Measurements from ENCODE around the gene SORBS2. TPM values are rescaled to one million over a fixed set of nuclear protein-coding genes. Genes with fewer than 3 reads are reported as not detected.
A peak's percentile ranks its signal among the peaks of the same experiment; 100 is the strongest.

Gene SORBS2
- total RNA-seq, 1 donor from 2014 or later = not detected

DNA sequence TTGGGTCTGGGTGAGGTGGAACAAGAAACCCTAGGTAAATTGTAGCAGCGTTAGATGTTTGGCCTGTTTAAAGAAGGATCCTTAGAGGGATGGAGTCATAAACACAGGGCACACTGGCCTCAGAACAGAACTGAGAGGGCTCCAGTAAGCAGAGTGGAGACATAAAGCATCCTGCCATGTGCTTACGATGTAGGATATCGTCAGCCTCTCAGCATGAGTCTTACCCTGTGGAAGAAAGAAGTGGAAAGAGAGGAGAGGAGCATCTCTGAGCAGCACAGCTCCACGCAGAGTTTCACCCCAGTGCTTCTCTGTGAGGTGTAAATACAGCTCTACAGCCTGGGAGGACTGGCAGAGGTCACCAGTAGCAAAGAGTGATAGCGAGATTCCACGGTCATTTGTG, 27.8 kb upstream of the SORBS2 start:
- Mint-ChIP-seq H3K9me3 (no peaks in the 10 kb centered on the region), H3K27ac (no peak overlapping the region), H3K36me3 (ENCODE audit: low read depth) (no peaks in the 10 kb centered on the region), H3K4me1 (no peaks in the 10 kb centered on the region), H3K4me3 (no peak overlapping the region), H3K27me3 (no peaks in the 10 kb centered on the region)
- intact Hi-C loops (cut with micrococcal nuclease) = no loop called here
- DNase-seq = no peak

DNA sequence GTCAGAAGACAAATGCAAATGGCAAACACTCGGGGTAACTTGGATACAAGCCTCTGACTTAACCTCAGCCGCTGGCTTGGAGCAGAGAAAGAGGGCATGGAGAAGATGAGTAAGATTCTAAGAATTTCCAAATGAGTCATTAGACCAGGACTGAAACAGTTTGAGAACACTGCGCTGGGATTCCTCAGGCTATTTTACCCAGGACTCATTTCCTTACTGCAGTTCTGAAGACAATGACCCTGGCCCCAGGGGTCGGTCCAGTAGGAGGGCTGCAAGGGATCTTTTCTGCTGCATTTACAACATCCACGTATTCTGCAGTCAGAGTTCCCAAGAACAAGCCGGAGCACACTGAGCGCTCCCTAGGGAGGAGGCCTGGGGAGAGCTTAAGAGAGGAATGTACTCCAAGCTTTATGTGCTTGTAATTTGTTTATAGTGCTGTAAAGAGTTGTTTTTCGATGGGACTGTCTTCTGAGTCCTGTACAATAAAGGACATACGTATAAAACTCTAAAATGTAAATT, 27.3 kb upstream of the SORBS2 start:
- Mint-ChIP-seq H3K27me3 (no peaks in the 10 kb centered on the region), H3K36me3 (ENCODE audit: low read depth) (no peaks in the 10 kb centered on the region), H3K4me3 (no peak overlapping the region), H3K4me1 (no peaks in the 10 kb centered on the region), H3K27ac (no peak overlapping the region), H3K9me3 (no peaks in the 10 kb centered on the region)
- no peak for DNase-seq
- intact Hi-C loops (cut with micrococcal nuclease) = no loop called here

DNA sequence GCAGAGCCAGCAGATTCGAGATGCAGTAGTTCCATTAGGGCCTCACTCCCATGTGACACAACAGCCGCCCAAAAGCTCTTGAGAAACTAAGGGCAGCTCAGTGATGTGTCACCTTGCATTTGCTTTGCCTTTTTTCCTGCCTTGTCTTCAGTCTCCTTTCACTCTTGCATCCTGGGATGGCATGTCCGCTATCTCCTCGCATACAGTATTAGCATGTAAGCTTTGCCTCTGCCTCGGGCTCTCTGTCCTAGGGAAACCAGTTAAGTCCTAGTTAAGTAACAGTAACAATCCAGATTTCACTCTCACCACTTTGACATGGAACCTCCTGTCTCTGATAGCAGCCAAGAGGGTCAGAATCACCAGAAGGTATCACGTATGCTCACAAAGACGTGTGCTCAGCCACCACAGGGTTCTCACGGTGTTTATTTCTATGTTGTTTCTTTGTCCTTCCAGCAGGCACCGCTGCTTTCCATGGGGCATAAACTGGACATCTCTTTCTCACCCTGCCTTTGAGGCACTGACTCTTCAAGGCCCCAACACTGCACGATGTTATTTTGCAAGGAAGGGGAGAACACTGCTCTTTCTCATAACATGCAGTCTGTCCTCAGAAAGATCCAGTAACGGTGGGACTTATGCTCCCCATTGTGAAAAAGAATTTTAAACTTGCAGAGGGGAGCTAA, 26.7 kb upstream of the SORBS2 start:
- intact Hi-C loops (cut with micrococcal nuclease) = no loop called here
- DNase-seq = no peak
- Mint-ChIP-seq H3K4me3 (no peak overlapping the region), H3K36me3 (ENCODE audit: low read depth) (no peaks in the 10 kb centered on the region), H3K9me3 (no peaks in the 10 kb centered on the region), H3K27me3 (no peaks in the 10 kb centered on the region), H3K4me1 (no peaks in the 10 kb centered on the region), H3K27ac (no peak overlapping the region)

DNA sequence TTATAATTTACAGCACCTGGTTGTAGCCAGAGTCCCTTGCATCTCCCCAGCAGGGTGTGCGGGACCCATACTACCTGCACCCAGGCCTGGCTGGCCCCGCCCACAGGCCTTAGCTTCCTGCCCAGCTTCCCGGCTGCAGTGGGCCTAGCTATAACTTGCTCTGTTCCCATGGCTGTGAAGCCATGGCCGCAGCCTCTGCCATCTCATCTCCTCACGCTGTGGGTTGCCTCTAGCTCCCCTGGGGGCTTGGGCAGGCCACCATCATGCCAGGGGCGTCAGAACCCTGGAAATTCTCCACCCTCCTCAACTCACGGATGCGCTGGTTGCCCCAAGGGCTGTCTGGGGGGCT, 26.1 kb upstream of the SORBS2 start:
- Mint-ChIP-seq H3K27ac (no peak overlapping the region), H3K9me3 (no peaks in the 10 kb centered on the region), H3K27me3 (no peaks in the 10 kb centered on the region), H3K4me1 (no peaks in the 10 kb centered on the region), H3K4me3 (no peak overlapping the region), H3K36me3 (ENCODE audit: low read depth) (no peaks in the 10 kb centered on the region)
- DNase-seq = no peak
- intact Hi-C loops (cut with micrococcal nuclease) = no loop called here

DNA sequence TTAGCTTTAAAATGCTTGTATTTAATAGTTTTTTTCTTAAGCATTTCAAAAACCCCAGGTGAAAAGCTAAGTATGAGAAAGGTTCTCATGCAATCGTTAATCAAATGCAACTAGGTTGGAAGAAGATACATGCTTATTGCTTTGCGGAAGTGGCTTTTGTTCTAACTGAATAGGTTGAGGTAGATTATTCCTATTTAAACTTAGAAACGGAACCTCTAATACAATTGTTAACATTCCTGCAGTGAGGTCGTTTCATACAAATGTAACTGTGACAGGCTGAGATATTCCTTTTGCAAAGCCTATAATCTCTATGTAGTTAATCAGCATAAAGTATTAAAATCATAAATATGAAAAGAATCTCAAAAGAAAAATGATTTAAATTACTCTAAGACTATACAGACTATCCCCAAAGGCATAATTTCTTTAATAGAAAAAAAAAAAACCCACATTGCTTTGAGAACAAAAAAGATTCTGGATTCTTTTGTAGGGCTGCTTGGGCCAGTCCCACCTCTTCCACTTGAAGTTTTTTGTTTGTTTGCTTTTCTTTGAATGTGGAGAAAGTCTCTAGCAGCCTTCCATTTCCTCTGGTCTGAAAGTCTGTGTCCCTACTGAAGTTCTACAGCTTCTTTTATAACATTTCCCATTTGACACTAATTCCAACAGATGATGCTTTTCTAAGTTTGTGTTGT, 25.6 kb upstream of the SORBS2 start:
- intact Hi-C loops (cut with micrococcal nuclease) = no loop called here
- H3K4me3 Mint-ChIP-seq = no peak overlapping the region
- no peaks in the 10 kb centered on the region for H3K27me3 Mint-ChIP-seq
- no peaks in the 10 kb centered on the region for H3K9me3 Mint-ChIP-seq
- no peak for DNase-seq
- H3K36me3 Mint-ChIP-seq (ENCODE audit: low read depth) = no peaks in the 10 kb centered on the region
- no peak overlapping the region for H3K27ac Mint-ChIP-seq
- no peaks in the 10 kb centered on the region for H3K4me1 Mint-ChIP-seq

DNA sequence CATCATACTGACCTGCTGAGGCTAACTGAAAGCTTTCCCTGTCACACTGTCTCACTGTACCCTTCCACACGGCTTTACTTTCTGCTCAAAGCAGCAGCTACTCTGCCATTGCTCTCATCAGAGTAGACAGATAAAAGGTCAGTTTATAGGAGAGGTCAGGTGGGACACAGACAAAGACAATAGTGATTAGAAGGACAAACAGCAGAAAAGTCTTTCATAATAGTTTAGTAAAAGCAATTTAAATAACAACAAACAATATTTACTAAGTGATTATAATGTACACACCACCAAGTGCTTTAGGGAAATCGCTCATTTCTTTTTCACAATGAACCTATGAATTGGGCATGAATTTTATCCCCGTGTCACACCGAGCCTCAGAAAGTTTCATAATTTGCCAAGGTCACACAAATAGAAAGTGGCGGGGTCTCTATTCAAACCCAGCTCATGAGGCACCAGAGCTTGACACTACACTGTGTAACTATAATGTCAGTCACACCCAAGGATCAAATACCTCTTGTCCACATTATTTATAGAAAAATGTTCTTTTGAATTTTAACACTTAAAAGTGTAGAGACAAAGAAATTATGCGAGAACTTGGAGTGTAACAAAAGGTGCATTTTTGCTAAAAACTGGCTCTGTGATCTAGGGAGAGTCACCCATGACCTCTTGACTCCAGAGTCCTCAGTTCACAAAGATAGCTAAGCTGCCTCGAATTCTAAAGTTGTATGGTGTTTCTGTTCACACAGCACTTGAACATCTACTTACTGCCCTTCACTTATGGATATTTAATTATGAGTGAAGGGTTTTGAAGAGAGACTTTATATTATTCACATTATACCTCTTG, 24.5 kb upstream of the SORBS2 start:
- Mint-ChIP-seq H3K27me3 (no peaks in the 10 kb centered on the region), H3K4me3 (no peak overlapping the region), H3K27ac (no peak overlapping the region), H3K9me3 (no peaks in the 10 kb centered on the region), H3K36me3 (ENCODE audit: low read depth) (no peaks in the 10 kb centered on the region), H3K4me1 (no peaks in the 10 kb centered on the region)
- DNase-seq = no peak
- intact Hi-C loops (cut with micrococcal nuclease) = no loop called here

DNA sequence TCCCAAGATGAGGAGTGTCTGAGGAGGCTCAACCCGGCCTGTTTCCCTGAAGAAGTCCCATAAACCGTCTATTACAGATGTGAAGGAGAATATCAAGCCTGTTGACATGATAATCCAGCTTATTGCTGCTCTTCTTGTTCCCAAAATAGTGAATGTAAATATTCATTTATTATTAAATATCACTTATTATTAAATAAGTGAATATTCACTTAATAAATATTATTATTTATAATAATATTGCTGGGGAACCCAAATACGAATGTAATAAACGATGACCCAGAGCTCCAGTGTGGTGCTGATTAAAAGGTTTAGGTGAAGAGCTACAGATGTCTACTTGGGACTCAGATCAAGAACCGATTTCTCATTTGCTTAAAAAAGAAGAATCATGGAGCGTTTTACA, 23.8 kb upstream of the SORBS2 start:
- H3K27ac Mint-ChIP-seq = no peak overlapping the region
- intact Hi-C loops (cut with micrococcal nuclease) = no loop called here
- no peak for DNase-seq
- no peaks in the 10 kb centered on the region for H3K9me3 Mint-ChIP-seq
- H3K36me3 Mint-ChIP-seq (ENCODE audit: low read depth) = no peaks in the 10 kb centered on the region
- H3K4me1 Mint-ChIP-seq = no peaks in the 10 kb centered on the region
- H3K4me3 Mint-ChIP-seq = no peak overlapping the region
- no peaks in the 10 kb centered on the region for H3K27me3 Mint-ChIP-seq

DNA sequence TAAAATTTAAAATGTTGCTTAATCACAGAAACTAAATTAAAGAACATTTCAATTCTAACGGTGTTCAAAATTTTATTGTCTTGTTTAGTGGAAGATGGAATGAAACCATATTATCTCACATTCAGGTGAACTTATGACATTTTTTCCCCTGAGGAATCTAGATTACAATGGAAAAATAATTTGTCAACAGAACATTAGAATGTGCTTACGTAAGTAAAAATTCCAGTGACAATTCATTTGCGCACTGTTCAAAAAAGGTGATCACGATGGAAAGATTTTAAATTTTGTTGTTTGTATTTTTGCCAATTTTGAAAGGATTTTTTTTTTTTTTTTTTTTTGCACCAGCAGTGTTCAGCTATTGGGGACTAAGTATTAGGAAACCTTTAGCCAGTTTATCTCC, 23.3 kb upstream of the SORBS2 start:
- Mint-ChIP-seq H3K27ac (no peak overlapping the region), H3K4me1 (no peaks in the 10 kb centered on the region), H3K9me3 (no peaks in the 10 kb centered on the region), H3K27me3 (no peaks in the 10 kb centered on the region), H3K4me3 (no peak overlapping the region), H3K36me3 (ENCODE audit: low read depth) (no peaks in the 10 kb centered on the region)
- intact Hi-C loops (cut with micrococcal nuclease) = no loop called here
- no peak for DNase-seq

DNA sequence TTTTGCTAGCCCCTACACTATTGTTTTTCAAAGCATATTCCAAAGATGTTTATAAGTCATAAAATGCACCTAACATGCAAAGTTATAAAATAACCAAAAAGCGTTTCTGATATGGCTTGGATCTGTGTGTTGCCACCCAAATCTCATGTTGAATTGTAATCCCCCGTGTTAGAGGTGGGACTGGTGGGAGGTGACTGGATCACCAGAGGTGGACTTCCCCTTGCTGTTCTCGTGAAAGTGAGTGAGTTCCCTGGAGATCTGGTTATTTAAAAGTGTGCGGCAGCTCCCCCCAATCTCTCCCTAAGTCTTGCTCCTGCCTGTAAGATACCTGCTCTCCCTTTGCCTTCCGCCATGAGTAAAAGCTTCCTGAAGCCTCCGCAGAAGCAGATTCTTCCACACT, 22.8 kb upstream of the SORBS2 start:
- H3K4me3 Mint-ChIP-seq = no peak overlapping the region
- H3K9me3 Mint-ChIP-seq = no peaks in the 10 kb centered on the region
- no peaks in the 10 kb centered on the region for H3K27me3 Mint-ChIP-seq
- H3K27ac Mint-ChIP-seq = no peak overlapping the region
- intact Hi-C loops (cut with micrococcal nuclease) = no loop called here
- DNase-seq = no peak
- H3K4me1 Mint-ChIP-seq = no peaks in the 10 kb centered on the region
- H3K36me3 Mint-ChIP-seq (ENCODE audit: low read depth) = no peaks in the 10 kb centered on the region

DNA sequence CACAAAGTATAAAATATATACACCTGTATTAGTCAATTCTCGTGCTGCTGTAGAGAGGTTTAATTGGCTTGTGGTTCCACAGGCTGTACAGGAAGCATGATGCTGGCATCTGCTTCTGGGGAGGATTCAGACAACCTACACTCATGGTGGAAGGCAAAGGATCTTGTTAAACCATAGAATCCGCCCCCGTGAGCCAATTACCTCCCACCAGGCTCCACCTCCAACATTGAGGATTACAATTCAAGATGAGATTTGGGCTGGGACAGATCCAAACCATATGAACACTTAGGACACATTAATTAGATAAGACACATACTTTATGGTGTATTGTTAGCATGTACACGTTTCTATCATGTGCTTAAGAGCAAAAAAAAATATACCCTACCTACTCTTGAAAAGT, 22.1 kb upstream of the SORBS2 start:
- intact Hi-C loops (cut with micrococcal nuclease) = no loop called here
- Mint-ChIP-seq H3K27ac (no peak overlapping the region), H3K4me1 (no peaks in the 10 kb centered on the region), H3K36me3 (ENCODE audit: low read depth) (no peaks in the 10 kb centered on the region), H3K4me3 (no peak overlapping the region), H3K9me3 (no peaks in the 10 kb centered on the region), H3K27me3 (no peaks in the 10 kb centered on the region)
- no peak for DNase-seq

DNA sequence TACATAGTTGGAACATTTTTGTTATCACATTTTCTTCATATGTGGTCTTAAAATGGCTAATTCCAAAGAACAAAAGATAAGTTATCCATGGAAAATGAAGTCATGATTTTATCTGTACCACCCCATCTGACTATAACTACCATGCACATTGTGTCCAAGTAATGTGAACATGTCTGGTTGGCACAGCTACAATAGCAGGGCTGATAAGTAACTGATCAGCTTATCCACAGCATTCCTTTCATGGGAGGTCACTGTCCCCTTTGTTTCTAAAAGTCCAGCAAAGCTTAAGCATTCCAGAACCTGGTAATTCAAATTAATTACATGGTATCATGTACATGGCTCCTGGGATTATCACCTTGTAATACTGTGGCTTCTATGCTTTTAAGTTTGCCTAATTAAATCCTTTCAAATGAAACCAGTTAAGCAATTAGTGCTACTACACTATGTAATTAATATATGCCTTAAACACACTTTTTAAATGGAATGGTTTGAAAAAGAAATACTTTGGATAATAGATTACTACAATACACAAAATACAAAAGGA, 21.1 kb upstream of the SORBS2 start:
- no peaks in the 10 kb centered on the region for H3K4me1 Mint-ChIP-seq
- no peak overlapping the region for H3K27ac Mint-ChIP-seq
- intact Hi-C loops (cut with micrococcal nuclease) = no loop called here
- H3K4me3 Mint-ChIP-seq = no peak overlapping the region
- DNase-seq = no peak
- H3K27me3 Mint-ChIP-seq = no peaks in the 10 kb centered on the region
- H3K9me3 Mint-ChIP-seq = no peaks in the 10 kb centered on the region
- no peaks in the 10 kb centered on the region for H3K36me3 Mint-ChIP-seq (ENCODE audit: low read depth)

DNA sequence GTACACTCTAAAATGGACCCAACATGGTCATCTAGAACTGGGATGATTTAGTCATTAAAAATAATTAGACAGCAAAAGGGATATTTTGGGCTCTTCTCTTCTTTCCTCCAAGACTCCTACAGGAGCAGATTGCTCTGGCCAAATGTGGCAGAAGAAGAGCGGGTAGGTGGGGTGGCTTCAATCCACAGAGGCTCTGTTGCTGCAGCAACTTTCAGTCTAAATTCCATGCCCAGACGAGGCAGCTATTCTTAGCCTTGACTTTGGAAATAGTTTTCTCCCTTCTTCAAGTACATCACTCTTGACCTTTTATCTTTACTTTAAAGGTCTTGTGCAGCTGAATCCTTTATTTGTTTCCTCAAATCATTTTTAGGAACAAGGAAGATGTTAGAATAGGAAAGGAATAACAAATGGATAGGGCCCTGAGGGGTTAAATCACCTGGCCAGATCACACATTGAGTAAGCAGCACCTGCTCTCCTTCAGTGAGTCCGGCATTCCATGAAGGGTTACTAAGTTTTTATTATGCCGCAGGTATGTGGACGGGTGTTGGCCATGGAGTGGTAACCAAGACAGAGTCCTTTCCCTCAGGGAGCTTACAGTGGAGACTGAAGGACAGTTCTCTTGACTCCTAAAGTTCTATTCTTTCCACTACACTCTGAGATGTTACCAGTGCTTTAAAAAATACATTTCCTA, 19.3 kb upstream of the SORBS2 start:
- H3K27ac Mint-ChIP-seq = no peak overlapping the region
- intact Hi-C loops (cut with micrococcal nuclease) = no loop called here
- H3K9me3 Mint-ChIP-seq = no peaks in the 10 kb centered on the region

DNA sequence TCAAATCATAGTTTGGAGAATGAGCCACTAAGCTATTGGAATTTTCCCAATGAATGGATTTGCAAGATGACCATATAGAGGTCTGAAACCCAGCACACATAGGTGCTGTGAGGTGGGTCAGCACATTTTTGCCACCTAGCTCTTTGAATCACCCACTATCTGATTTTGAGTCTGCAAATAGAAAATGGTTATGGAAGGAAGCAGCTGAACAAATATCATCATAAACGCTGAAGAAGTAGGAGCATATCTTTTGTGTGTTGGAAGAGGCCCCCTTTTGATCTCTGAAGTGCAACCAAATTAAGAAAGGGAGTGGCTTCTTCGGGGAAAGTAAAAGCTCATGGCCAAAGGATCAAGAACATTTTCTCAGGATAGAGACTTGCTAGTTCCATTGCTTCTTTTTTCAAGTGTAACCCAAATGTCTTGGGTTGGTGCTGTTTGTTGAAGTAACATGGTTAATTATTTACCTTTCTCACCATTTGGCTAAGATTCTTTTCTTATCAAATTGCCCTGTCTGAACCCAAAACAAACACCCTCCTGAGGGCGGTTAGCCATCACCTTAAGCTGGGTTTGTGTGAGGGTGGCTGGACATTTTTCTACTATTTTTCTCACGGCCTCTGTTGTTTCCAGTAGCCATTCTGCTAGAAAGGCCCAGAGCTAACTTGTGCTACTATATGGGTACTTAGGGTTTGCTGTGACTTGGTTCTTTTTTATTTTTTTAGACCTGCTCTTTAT, 18.4 kb upstream of the SORBS2 start:
- Mint-ChIP-seq H3K27me3 (no peaks in the 10 kb centered on the region), H3K4me3 (no peak overlapping the region), H3K36me3 (ENCODE audit: low read depth) (no peaks in the 10 kb centered on the region), H3K27ac (no peak overlapping the region), H3K4me1 (no peaks in the 10 kb centered on the region), H3K9me3 (no peaks in the 10 kb centered on the region)
- intact Hi-C loops (cut with micrococcal nuclease) = no loop called here
- peak; percentile 5 for DNase-seq

More for the DNA sequence above, 19.3 kb upstream of the SORBS2 start:
- peak; percentile 38 for DNase-seq
- Mint-ChIP-seq H3K4me1 (no peaks in the 10 kb centered on the region), H3K4me3 (no peak overlapping the region), H3K36me3 (ENCODE audit: low read depth) (no peaks in the 10 kb centered on the region), H3K27me3 (no peaks in the 10 kb centered on the region)
